ENCODE measurements around the gene HPSE2.

Gene HPSE2

GRCh38 chr10:98684019-98684899, 551.4 kb downstream of the HPSE2 start:
- no peak for DNase-seq (ENCODE audit: extremely low read depth, insufficient read length)
- no peaks in the 10 kb centered on the region for H3K27me3 ChIP-seq (replicated peaks; ENCODE audit: control insufficient read depth, insufficient read depth, low read length)
- TF ChIP-seq CTCF (IDR thresholded peaks at IDR 0.05; ENCODE audit: insufficient read depth, low read length, poor library complexity, severe bottlenecking): no peak
- H3K36me3 ChIP-seq (ENCODE audit: control insufficient read depth, insufficient read depth, low read length): no peaks in the 10 kb centered on the region
- no peak overlapping the region for H3K4me3 ChIP-seq (replicated peaks; ENCODE audit: low read depth, low read length)

GRCh38 chr10:98676895-98677294, 558.8 kb downstream of the HPSE2 start:
- TF ChIP-seq CTCF (IDR thresholded peaks at IDR 0.05; ENCODE audit: insufficient read depth, low read length, poor library complexity, severe bottlenecking): no peak
- no peak for DNase-seq (ENCODE audit: extremely low read depth, insufficient read length)
- Histone ChIP-seq H3K27me3 (replicated peaks; ENCODE audit: control insufficient read depth, insufficient read depth, low read length) (no peaks in the 10 kb centered on the region), H3K4me3 (replicated peaks; ENCODE audit: low read depth, low read length) (no peak overlapping the region), H3K36me3 (ENCODE audit: control insufficient read depth, insufficient read depth, low read length) (no peaks in the 10 kb centered on the region)

- no peak for TF ChIP-seq CTCF (IDR thresholded peaks at IDR 0.05; ENCODE audit: insufficient read depth, low read length, poor library complexity, severe bottlenecking)
- no peak overlapping the region for H3K4me3 ChIP-seq (replicated peaks; ENCODE audit: low read depth, low read length)
- no peak for DNase-seq (ENCODE audit: extremely low read depth, insufficient read length)
- H3K27me3 ChIP-seq (replicated peaks; ENCODE audit: control insufficient read depth, insufficient read depth, low read length): no peaks in the 10 kb centered on the region
- no peaks in the 10 kb centered on the region for H3K36me3 ChIP-seq (ENCODE audit: control insufficient read depth, insufficient read depth, low read length)
Observed at GRCh38 chr10:98675902-98676301, 559.8 kb downstream of the HPSE2 start.

GRCh38 chr10:98673171-98673782, 562.4 kb downstream of the HPSE2 start:
- no peak for DNase-seq (ENCODE audit: extremely low read depth, insufficient read length)
- TF ChIP-seq CTCF (IDR thresholded peaks at IDR 0.05; ENCODE audit: insufficient read depth, low read length, poor library complexity, severe bottlenecking): no peak
- H3K27me3 ChIP-seq (replicated peaks; ENCODE audit: control insufficient read depth, insufficient read depth, low read length): no peaks in the 10 kb centered on the region
- H3K4me3 ChIP-seq (replicated peaks; ENCODE audit: low read depth, low read length): no peak overlapping the region
- no peaks in the 10 kb centered on the region for H3K36me3 ChIP-seq (ENCODE audit: control insufficient read depth, insufficient read depth, low read length)

- Histone ChIP-seq H3K4me3 (replicated peaks; ENCODE audit: low read depth, low read length) (no peak overlapping the region), H3K27me3 (replicated peaks; ENCODE audit: control insufficient read depth, insufficient read depth, low read length) (no peaks in the 10 kb centered on the region), H3K36me3 (ENCODE audit: control insufficient read depth, insufficient read depth, low read length) (no peaks in the 10 kb centered on the region)
- no peak for TF ChIP-seq CTCF (IDR thresholded peaks at IDR 0.05; ENCODE audit: insufficient read depth, low read length, poor library complexity, severe bottlenecking)
- no peak for DNase-seq (ENCODE audit: extremely low read depth, insufficient read length)
Observed at GRCh38 chr10:98667081-98667480, 568.6 kb downstream of the HPSE2 start.

Measured in GM06990 (cell line).